ENCODE data around the gene SPTB. TPM values are rescaled to one million over a fixed set of nuclear protein-coding genes. Genes with fewer than 3 reads are reported as not detected.

The SPTB gene
- total RNA-seq, 1 donor from 2014 or later = under 0.01 TPM

DNA sequence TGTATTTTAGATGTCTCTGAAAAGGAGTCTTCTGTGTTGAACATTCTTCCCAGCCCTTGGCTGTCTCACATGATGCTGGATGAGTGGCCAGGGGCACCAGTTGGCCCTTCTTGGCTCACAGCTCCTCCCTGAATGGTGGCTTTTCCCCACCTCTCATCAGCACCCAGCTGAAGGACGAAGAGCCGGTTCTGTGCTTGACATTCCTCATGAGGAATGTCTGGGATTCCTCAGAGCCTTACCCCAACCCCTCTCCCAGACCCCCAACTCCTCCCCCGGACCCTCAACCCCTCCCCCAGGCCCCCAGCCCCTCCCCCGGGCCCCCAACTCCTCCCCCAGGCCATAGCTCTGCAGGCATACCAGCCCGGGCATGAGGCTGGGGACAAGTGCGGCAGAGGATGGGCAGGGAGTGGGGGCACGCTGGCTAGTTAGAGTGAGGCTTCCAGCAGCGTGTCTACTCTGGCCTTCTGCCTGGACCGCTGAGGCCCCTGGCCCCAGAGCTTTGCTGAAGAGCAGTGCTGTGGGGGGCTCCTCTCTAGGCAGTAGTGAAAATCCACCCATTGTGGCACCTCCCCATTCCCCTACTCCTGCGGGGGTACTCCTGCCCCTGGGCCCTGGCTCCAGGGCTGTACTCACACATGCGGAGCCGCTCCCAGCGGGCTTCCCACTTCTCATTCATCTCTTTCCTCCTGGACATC is 111.2 kb downstream of the SPTB start:
- DNase-seq (ENCODE audit: low read depth, low spot score) = no peak

DNA sequence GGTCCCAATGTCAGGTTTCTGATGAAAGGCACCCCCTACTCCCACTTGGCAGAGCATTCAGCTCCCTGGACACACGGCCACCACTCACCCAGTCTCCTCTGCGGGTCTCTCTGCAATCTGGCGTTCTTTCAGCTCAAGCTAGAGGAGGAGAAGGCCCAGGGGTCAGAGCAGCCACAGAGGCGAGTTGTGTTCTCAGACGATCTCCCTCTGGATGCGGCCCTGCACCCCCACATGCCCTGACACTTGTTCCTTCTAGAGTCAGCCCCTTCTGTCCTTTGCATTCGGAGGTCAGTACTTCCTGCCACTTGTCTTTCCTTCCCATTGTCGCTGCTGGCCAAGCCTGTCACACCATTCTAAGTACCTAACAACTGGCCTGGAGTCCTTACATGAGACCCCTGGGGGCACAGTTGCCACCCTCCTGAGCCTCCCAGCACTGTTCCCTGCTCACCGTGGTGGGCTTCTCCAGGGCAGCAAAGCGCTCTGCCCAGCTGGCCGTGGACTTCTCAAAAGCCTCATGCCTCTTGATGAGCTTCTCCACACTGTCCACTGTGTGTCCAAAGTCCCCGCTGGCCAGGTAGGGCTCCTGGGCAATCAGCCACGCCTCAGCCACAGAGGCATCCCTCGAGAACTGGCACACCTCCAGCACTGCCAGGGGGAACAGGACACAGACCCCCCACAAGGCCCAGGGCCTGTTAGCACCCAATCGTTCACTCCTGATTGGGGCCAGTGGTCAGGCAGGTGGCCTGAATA is 112.3 kb downstream of the SPTB start:
- no peak for DNase-seq (ENCODE audit: low read depth, low spot score)

DNA sequence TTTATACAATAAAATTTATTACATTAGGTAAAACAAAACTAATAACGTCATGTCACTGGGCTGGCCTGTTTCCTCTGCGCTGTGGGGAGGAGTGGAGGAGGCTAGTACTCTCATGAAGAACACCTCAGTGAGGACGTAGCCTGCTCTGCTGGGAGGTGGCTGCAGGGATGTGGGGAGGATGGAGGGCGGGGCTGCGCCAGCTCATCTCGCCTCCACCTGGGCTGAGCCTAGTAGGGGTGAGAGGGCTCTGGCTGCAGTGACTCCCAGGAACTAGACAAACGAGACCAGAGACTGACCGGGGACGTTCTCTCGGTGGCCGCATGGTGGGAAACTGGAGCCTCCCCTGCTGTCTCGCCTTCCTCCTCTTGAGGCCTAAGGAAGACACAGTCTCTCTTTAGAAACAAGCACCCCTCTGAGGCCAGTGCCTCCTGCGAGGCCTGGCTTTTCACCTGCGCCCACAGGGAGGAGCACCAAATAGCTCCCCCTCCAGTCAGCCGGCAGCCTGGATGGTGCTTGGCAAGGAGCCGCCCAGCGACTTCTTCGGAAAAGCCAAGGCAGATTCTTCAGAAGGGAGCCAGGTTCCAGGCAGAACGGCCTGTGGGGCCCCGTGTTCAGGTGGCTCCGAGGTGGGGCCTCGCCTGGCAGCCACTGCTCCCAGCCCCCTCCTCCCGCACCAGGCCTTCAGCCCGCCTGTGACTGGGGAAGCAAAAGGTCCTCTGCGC is 113.1 kb downstream of the SPTB start:
- DNase-seq (ENCODE audit: low read depth, low spot score) = no peak

DNA sequence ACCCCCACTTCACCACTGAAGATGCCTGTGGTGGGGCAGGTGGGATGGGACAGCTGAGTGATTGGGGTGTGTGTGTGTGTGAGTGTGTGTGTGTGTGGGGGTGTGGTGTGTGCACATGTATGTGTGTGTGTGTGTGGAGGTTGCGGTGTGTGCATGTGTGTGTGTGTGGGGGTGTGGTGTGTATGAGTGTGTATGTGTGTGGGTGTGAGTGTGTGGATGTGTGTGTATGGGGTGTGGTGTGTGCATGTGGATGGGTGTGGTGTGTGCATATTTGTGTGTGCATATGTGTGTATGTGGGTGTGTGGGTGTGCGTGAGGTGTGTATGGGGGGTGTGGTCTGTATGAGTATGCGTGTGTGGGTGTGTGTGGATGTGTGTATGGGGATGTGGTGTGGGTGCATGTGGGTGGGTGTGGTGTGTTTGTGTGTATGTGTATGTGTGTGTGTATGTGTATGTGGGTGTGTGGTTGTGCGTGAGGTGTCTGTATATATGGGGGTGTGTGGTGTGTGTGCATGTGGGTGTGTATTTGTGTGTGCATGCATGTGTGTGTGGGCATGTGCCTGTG is 113.9 kb downstream of the SPTB start:
- no peak for DNase-seq (ENCODE audit: low read depth, low spot score)

DNA sequence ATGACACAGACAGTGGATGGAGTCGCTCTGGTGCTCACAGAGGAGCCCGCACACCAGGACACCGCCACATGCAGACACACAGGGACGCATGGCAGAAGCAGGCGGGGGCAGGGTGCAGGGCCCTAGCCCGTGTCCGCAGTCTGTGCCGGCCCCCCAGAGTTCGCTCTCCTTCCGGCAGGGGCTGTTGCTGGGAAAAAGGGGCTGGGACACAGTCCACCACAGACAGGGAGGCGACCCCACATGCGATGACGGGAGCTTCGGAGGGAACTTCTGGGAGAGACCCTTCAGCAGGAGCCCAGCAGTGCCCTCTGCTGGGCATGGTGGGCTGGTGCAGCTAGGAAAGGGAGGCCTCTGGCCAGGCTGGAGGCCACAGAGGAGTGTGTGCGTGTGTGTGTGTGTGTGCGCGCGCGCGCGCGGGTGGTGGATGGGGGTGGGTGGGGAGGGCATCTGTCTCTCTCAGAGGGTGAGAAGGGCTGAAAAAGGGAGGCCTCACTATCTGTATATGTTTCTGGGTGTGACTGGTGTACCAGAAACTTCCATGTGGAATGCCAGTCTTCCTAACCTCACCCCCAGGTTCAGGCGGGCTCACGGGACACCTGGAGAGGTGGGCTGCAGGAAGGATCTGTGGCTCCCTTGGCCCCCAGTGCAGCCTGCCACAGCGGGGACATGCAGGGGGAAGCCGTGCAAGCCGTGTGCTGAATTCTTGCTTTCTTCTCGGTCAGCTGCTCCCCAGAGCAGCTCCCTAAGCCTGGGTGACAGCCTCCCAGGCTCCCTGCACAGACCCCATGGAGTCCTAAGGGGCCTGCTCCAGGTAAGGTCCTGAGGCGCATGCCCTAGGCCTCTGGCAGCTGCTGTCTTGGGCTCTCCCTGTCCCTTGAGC is 114.8 kb downstream of the SPTB start:
- no peak for DNase-seq (ENCODE audit: low read depth, low spot score)

GRCh38 chr14:64763801-64764621 is 115.7 kb downstream of the SPTB start:
- no peak for DNase-seq (ENCODE audit: low read depth, low spot score)

GRCh38 chr14:64763085-64763782 is 116.5 kb downstream of the SPTB start:
- DNase-seq (ENCODE audit: low read depth, low spot score) = no peak

GRCh38 chr14:64762044-64763034 is 117.4 kb downstream of the SPTB start:
- peak; percentile 56 for DNase-seq (ENCODE audit: low read depth, low spot score)

- no peak for DNase-seq (ENCODE audit: low read depth, low spot score)
Observed at GRCh38 chr14:64761441-64762043, 118.2 kb downstream of the SPTB start.

GRCh38 chr14:64760916-64761315 is 118.8 kb downstream of the SPTB start:
- no peak for DNase-seq (ENCODE audit: low read depth, low spot score)

DNA sequence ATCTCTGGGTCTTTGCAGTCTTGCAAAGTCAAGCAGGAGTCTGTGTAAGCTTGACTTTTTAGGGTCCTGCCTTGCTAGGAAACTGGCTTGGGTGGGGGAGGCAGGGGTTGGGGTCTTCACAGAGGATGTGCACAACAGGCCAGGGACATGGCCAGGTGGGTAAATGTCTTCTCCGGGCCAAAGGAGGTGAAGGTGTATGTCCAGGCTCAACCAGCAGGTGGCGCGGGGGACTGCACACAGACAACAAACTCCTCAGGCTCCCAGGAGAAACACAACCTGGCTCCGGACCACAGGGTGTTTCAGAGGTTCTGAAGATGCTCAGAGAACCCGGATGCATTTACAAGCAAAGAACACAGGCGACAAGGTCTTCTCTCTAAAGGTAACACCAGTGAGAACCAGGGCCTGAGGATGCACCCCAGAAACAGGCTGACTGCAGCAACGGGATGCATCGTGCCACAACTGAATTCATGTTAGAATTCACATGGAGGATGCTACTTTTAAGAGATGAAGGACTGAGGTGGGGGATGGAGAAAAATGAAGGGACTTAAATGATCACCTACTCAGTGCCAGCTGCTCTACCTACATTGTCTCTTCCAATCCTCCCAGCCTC is 119.5 kb downstream of the SPTB start:
- no peak for DNase-seq (ENCODE audit: low read depth, low spot score)

DNA sequence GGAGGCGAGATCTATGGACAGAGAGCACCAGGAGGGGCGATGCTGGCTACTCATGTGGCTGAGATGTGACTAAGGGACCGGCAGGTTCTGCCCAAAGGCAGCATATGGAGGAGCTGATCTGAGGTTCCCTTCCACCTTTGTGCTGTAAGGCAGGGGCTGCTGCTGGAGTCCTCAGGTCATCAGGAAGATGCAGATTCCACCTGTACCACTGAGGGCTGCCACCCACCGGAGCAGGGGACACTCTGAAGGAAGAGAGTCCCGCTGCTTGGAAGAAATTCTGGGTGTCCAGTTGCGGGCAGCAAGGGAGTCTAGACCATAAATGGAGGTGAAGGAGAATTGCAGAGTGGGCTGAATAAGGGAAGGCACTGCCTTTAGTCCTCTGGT is 120.2 kb downstream of the SPTB start:
- no peak for DNase-seq (ENCODE audit: low read depth, low spot score)

DNA sequence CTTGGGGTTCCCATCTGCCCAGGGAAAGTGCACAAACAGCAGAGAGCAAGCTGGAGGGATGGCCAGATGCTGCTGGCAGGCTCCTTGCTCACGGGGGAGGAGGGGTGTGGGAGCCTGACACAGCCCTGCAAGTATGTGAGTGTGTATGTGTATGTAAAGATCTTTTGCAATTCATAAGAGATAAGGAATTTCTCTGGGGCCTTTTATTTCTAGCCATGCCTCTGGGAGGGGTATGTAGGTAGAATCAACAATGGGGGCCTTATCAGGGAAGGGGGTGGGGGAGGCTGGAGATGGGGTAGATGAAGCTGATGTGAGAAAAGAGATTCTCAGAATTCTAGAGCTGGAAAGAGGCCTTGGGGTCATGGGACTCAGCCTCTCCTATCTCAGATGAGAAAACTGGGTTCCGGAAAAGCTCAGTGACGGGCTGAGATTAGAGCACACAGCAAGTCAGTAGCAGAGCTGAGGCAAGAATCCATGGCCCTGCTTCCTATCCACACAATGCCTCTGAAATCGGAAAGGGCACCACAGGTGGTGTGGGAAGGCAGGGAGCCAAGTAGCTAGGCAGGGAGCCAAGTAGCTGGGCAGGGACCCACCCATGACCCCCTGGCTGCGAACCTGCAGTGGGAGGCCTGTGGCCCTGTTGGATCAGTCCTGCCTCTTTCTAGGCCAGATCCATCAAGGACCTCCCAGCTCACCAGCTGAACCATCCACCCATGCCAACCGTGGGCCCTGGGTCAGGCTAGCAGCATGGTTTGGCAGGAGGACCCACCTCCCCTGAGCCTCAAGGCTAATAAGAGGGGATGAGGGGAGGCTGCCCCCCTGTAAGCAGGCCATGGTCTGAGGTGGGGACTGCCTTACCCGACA is 120.8 kb downstream of the SPTB start:
- DNase-seq (ENCODE audit: low read depth, low spot score) = no peak

DNA sequence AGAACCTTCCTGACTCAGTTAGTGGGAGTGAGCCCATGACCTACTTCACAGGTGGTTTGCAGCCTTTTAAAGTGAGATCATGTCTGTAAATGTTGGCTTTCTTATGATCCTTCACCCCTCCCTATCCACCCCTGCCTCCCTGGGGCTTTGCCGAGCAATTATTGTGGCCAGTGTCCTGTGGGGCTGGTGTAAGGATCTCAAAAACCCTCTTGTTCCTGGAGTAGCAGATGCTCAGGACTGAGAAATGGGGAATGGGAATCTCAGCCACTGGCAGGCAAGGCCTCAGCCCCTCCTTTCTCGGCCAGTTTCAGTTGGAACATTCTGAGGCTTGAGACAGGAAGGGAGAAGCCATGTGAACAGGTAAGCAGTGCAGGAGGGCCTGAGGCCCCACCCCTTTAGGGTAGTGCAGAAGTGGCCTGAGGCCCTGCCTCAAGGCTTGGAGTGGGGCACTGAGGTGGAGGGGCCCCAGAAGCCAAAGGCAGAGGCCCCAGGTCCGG is 121.6 kb downstream of the SPTB start:
- no peak for DNase-seq (ENCODE audit: low read depth, low spot score)

DNA sequence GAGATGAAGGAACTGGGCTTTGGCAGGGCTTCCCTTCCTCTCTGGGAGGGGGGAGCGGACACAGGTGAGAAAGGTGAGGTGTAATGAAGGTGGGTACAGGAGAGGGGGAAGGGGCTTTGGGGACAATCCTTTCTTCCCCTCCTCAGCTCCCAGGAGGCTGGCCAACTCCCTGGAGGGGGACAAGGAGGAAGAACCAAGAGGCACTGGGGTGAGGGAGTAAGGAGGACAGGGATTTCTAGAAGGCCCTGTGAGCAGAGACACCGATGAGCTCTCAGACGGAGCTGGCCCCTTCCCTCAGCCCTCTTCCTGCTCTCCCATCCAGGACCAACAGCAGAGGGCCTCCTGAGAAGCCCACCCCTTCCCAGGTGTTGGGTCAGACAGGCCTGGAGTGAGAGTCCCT is 122.1 kb downstream of the SPTB start:
- no peak for DNase-seq (ENCODE audit: low read depth, low spot score)

DNA sequence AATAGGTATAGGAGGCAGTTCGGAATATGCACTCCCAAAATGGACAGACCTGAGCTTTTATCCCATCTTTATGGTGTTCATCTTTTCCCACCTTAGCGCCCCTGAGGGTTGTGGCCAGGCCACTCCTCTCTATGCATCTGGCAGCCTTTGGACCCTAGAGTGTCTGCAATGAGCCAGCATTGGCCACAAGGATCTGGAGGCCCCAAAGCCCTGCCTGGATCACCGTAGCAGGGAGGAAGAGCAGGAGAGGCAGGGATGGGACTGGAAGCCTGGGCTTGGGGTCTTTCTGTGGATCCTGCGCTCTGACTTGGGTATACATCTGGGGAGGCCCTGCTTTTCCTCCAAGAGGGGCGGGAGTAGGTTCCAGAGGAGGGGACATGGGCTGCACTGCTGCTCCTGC is 123.0 kb downstream of the SPTB start:
- no peak for DNase-seq (ENCODE audit: low read depth, low spot score)
